Measurements from ENCODE around the gene RSPH9. TPM values are rescaled to one million over a fixed set of nuclear protein-coding genes. Genes with fewer than 3 reads are reported as not detected.

Gene RSPH9
- total and polyA plus RNA-seq, 2 experiments from 2014 or later, result 0.10 to 0.39 TPM

DNA sequence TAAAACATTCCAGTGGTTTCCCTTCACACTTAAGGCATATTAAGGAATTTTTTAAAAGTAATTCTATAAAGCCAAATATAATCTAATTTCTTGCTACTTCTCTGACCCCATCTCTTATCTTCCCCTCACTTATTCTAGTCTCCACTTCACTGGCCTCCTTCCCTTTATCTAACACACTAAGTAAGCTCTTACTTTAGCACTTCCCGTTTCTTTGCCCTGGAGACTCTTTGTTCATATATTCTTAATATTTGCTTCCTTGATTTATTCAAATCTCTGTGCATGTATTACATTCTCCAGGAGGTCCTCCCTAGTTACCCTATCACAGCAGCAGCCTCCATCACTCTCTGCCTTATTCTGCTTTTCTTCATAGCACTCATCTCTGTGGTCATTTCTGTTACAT, 36.0 kb upstream of the RSPH9 start (continued):
- TF ChIP-seq CREB1 (CRISPR knock-in tag; IDR thresholded peaks at IDR 0.05; ENCODE audit: low read depth), result no peak

DNA sequence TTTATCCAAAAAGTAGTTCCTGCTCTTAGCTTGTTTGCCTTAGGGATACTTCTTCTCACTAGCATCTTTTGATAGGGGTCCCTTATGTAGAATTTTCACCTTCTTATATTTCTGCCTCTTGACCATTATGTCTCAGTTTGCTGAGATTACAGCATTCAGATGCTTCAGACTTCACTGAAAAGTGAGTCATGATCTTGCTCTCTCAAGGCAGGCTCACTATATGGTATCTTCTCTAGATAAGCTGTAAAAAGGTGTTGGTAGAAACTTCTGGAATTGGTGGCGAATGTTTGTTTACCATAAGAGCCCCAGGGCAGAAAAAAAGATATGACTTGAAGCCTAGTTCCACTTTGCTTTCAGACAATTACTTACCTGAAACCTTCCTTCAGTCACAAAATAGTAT, 35.4 kb upstream of the RSPH9 start:
- no peak overlapping the region for H3K4me3 Mint-ChIP-seq
- DNase-seq (ENCODE audit: low spot score) (no peak), ATAC-seq (no peak)
- H3K27ac Mint-ChIP-seq, result no peak overlapping the region
- peaks cover 16% of the 10 kb centered on the region; the same call in 1 of the 3 replicates for H3K36me3 Mint-ChIP-seq (ENCODE audit: low read depth)
- H4K20me1 ChIP-seq (replicated peaks; ENCODE audit: insufficient read depth), result no peaks in the 10 kb centered on the region; the same call in 1 of the 2 replicates
- no peak overlapping the region for H2AFZ ChIP-seq
- no peak overlapping the region for H3K27ac ChIP-seq (ENCODE audit: low read depth)
- H3K4me1 Mint-ChIP-seq, result no peaks in the 10 kb centered on the region
- peaks cover 2% of the 10 kb centered on the region for H3K27me3 Mint-ChIP-seq (ENCODE audit: insufficient read depth, low read depth, poor library complexity)
- no peaks in the 10 kb centered on the region for H3F3A ChIP-seq (replicated peaks; ENCODE audit: low read depth)
- no peak overlapping the region for H3K4me2 ChIP-seq
- H3K9me3 Mint-ChIP-seq, result no peaks in the 10 kb centered on the region; the same call in 2 of the 3 replicates
- H3K4me1 ChIP-seq (ENCODE audit: insufficient read depth), result no peaks in the 10 kb centered on the region
- H3K27me3 ChIP-seq (ENCODE audit: insufficient read depth), result no peaks in the 10 kb centered on the region
- H3K36me3 ChIP-seq (ENCODE audit: insufficient read depth), result peaks cover 8% of the 10 kb centered on the region; the same call in 1 of the 2 replicates
- no peaks in the 10 kb centered on the region for H3K9me2 ChIP-seq (ENCODE audit: insufficient read depth)
- no peaks in the 10 kb centered on the region for H3K79me2 ChIP-seq (replicated peaks; ENCODE audit: insufficient read depth)
- no peak overlapping the region for H3K4me3 ChIP-seq
- TF ChIP-seq ZNF114 (CRISPR knock-in tag; IDR thresholded peaks at IDR 0.05), result no peak
- no peak for TF ChIP-seq CREB1 (CRISPR knock-in tag; IDR thresholded peaks at IDR 0.05; ENCODE audit: low read depth)
- no peak for TF ChIP-seq ETS1 (IDR thresholded peaks at IDR 0.05)
- TF ChIP-seq JUNB (IDR thresholded peaks at IDR 0.05; ENCODE audit: unreplicated experiment), result no peak
- TF ChIP-seq EZH2phosphoT487 (IDR thresholded peaks at IDR 0.05; ENCODE audit: unreplicated experiment), result no peak
- TF ChIP-seq, protein P1, sequence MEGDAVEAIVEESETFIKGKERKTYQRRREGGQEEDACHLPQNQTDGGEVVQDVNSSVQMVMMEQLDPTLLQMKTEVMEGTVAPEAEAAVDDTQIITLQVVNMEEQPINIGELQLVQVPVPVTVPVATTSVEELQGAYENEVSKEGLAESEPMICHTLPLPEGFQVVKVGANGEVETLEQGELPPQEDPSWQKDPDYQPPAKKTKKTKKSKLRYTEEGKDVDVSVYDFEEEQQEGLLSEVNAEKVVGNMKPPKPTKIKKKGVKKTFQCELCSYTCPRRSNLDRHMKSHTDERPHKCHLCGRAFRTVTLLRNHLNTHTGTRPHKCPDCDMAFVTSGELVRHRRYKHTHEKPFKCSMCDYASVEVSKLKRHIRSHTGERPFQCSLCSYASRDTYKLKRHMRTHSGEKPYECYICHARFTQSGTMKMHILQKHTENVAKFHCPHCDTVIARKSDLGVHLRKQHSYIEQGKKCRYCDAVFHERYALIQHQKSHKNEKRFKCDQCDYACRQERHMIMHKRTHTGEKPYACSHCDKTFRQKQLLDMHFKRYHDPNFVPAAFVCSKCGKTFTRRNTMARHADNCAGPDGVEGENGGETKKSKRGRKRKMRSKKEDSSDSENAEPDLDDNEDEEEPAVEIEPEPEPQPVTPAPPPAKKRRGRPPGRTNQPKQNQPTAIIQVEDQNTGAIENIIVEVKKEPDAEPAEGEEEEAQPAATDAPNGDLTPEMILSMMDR (conservative IDR thresholded peaks at IDR 0.05; ENCODE audit: low read depth in 2 of 2), result no peak
- TF ChIP-seq EZH2 (IDR thresholded peaks at IDR 0.05; ENCODE audit: low read depth, unreplicated experiment), result no peak
- no peak for TF ChIP-seq ZNF462 (CRISPR knock-in tag; IDR thresholded peaks at IDR 0.05)
- TF ChIP-seq NANOG (IDR thresholded peaks at IDR 0.05; ENCODE audit: borderline replicate concordance), result no peak
- TF ChIP-seq STAT1 (IDR thresholded peaks at IDR 0.05; ENCODE audit: unreplicated experiment), result no peak
- no peak for TF ChIP-seq POLR2AphosphoS5 (IDR thresholded peaks at IDR 0.05; ENCODE audit: low read depth)

Data from GM23338 (cell line).